Measurements from ENCODE around the gene SERPINA4. TPM values are rescaled to one million over a fixed set of nuclear protein-coding genes. Genes with fewer than 3 reads are reported as not detected.

SERPINA4 gene
- total RNA-seq, 1 donor from 2014 or later: not detected

DNA sequence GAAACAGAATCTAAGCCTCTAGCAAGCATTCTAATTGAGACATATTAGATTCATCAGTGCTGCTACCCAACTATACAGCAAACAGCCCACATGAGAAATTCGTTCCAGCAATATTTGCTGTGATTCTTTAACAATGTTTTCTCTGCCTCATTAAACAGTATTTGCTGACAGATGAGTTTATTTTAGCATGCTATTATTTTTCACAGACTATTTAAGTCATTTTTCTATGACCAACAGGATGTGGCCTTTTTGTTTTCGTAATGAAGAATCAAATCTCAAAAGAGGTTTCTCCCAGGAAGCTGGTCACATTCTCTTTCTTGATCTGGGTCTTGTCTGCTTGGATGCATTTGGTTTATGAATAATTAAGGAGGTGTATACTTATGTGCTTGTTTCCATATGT is 28.8 kb upstream of the SERPINA4 start:
- Histone ChIP-seq H4K20me1 (ENCODE audit: insufficient read depth, low read length) (no peaks in the 10 kb centered on the region), H3K27ac (ENCODE audit: low read depth, low read length) (no peak overlapping the region), H3K4me1 (ENCODE audit: insufficient read depth, low read length) (no peaks in the 10 kb centered on the region), H3K36me3 (ENCODE audit: insufficient read depth, low read length) (no peaks in the 10 kb centered on the region), H3K4me2 (ENCODE audit: low read length) (peak overlapping the region; percentile 33), H2AFZ (ENCODE audit: low read depth, low read length) (no peak overlapping the region), H3K9me3 (ENCODE audit: insufficient read depth, low read depth, low read length) (no peaks in the 10 kb centered on the region), H3K4me3 (ENCODE audit: insufficient read depth, low read depth, low read length) (no peak overlapping the region), H3K9ac (ENCODE audit: low read length) (no peak overlapping the region), H3K79me2 (ENCODE audit: insufficient read depth, low read length) (no peaks in the 10 kb centered on the region), H3K27me3 (ENCODE audit: insufficient read depth, low read length) (no peaks in the 10 kb centered on the region)
- no peak overlapping the region for H3K4me3 Mint-ChIP-seq (ENCODE audit: unreplicated experiment)
- peaks cover 7% of the 10 kb centered on the region for H3K27me3 Mint-ChIP-seq (ENCODE audit: low read depth, unreplicated experiment)
- no peak for FAIRE-seq
- H3K9me3 Mint-ChIP-seq (ENCODE audit: unreplicated experiment): peaks cover 2% of the 10 kb centered on the region
- no peaks in the 10 kb centered on the region for H3K4me1 Mint-ChIP-seq (ENCODE audit: low read depth, unreplicated experiment)
- DNase-seq (ENCODE audit: low read depth): peak; percentile 37
- TF ChIP-seq, protein P1, sequence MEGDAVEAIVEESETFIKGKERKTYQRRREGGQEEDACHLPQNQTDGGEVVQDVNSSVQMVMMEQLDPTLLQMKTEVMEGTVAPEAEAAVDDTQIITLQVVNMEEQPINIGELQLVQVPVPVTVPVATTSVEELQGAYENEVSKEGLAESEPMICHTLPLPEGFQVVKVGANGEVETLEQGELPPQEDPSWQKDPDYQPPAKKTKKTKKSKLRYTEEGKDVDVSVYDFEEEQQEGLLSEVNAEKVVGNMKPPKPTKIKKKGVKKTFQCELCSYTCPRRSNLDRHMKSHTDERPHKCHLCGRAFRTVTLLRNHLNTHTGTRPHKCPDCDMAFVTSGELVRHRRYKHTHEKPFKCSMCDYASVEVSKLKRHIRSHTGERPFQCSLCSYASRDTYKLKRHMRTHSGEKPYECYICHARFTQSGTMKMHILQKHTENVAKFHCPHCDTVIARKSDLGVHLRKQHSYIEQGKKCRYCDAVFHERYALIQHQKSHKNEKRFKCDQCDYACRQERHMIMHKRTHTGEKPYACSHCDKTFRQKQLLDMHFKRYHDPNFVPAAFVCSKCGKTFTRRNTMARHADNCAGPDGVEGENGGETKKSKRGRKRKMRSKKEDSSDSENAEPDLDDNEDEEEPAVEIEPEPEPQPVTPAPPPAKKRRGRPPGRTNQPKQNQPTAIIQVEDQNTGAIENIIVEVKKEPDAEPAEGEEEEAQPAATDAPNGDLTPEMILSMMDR (IDR thresholded peaks at IDR 0.05; ENCODE audit: insufficient read depth, low read depth, low read length): no peak
- TF ChIP-seq EZH2 (IDR thresholded peaks at IDR 0.05; ENCODE audit: insufficient read depth, low read length): no peak
- no peaks in the 10 kb centered on the region for H3K36me3 Mint-ChIP-seq (ENCODE audit: low read depth, unreplicated experiment)
- H3K27ac Mint-ChIP-seq (ENCODE audit: unreplicated experiment): no peak overlapping the region

GRCh38 chr14:94535506-94535905 is 25.7 kb upstream of the SERPINA4 start:
- Histone ChIP-seq H3K27ac (ENCODE audit: low read depth, low read length) (no peak overlapping the region), H3K9me3 (ENCODE audit: insufficient read depth, low read depth, low read length) (no peaks in the 10 kb centered on the region), H3K4me3 (ENCODE audit: insufficient read depth, low read depth, low read length) (no peak overlapping the region), H3K27me3 (ENCODE audit: insufficient read depth, low read length) (no peaks in the 10 kb centered on the region), H2AFZ (ENCODE audit: low read depth, low read length) (no peak overlapping the region), H3K9ac (ENCODE audit: low read length) (no peak overlapping the region), H3K4me1 (ENCODE audit: insufficient read depth, low read length) (peaks cover 6% of the 10 kb centered on the region), H3K36me3 (ENCODE audit: insufficient read depth, low read length) (no peaks in the 10 kb centered on the region), H3K79me2 (ENCODE audit: insufficient read depth, low read length) (no peaks in the 10 kb centered on the region), H3K4me2 (ENCODE audit: low read length) (no peak overlapping the region), H4K20me1 (ENCODE audit: insufficient read depth, low read length) (no peaks in the 10 kb centered on the region)
- DNase-seq (ENCODE audit: low read depth): no peak
- peaks cover 2% of the 10 kb centered on the region for H3K9me3 Mint-ChIP-seq (ENCODE audit: unreplicated experiment)
- no peak for FAIRE-seq
- no peak overlapping the region for H3K4me3 Mint-ChIP-seq (ENCODE audit: unreplicated experiment)
- peaks cover 7% of the 10 kb centered on the region for H3K4me1 Mint-ChIP-seq (ENCODE audit: low read depth, unreplicated experiment)
- H3K27me3 Mint-ChIP-seq (ENCODE audit: low read depth, unreplicated experiment): peaks cover 16% of the 10 kb centered on the region
- H3K27ac Mint-ChIP-seq (ENCODE audit: unreplicated experiment): no peak overlapping the region
- TF ChIP-seq, protein P1 (IDR thresholded peaks at IDR 0.05; ENCODE audit: insufficient read depth, low read depth, low read length): no peak
- no peak for TF ChIP-seq EZH2 (IDR thresholded peaks at IDR 0.05; ENCODE audit: insufficient read depth, low read length)
- H3K36me3 Mint-ChIP-seq (ENCODE audit: low read depth, unreplicated experiment): no peaks in the 10 kb centered on the region

GRCh38 chr14:94536836-94537235 is 24.4 kb upstream of the SERPINA4 start:
- Histone ChIP-seq H3K9me3 (ENCODE audit: insufficient read depth, low read depth, low read length) (no peaks in the 10 kb centered on the region), H3K4me3 (ENCODE audit: insufficient read depth, low read depth, low read length) (no peak overlapping the region), H2AFZ (ENCODE audit: low read depth, low read length) (no peak overlapping the region), H3K79me2 (ENCODE audit: insufficient read depth, low read length) (no peaks in the 10 kb centered on the region), H3K4me1 (ENCODE audit: insufficient read depth, low read length) (peaks cover 8% of the 10 kb centered on the region), H4K20me1 (ENCODE audit: insufficient read depth, low read length) (no peaks in the 10 kb centered on the region), H3K4me2 (ENCODE audit: low read length) (no peak overlapping the region), H3K9ac (ENCODE audit: low read length) (no peak overlapping the region), H3K27ac (ENCODE audit: low read depth, low read length) (no peak overlapping the region), H3K36me3 (ENCODE audit: insufficient read depth, low read length) (no peaks in the 10 kb centered on the region), H3K27me3 (ENCODE audit: insufficient read depth, low read length) (no peaks in the 10 kb centered on the region)
- H3K4me3 Mint-ChIP-seq (ENCODE audit: unreplicated experiment): no peak overlapping the region
- H3K4me1 Mint-ChIP-seq (ENCODE audit: low read depth, unreplicated experiment): peaks cover 10% of the 10 kb centered on the region
- H3K27me3 Mint-ChIP-seq (ENCODE audit: low read depth, unreplicated experiment): peaks cover 15% of the 10 kb centered on the region
- no peak for FAIRE-seq
- TF ChIP-seq EZH2 (IDR thresholded peaks at IDR 0.05; ENCODE audit: insufficient read depth, low read length): no peak
- TF ChIP-seq, protein P1 (IDR thresholded peaks at IDR 0.05; ENCODE audit: insufficient read depth, low read depth, low read length): no peak
- no peaks in the 10 kb centered on the region for H3K9me3 Mint-ChIP-seq (ENCODE audit: unreplicated experiment)
- H3K27ac Mint-ChIP-seq (ENCODE audit: unreplicated experiment): no peak overlapping the region
- H3K36me3 Mint-ChIP-seq (ENCODE audit: low read depth, unreplicated experiment): no peaks in the 10 kb centered on the region
- no peak for DNase-seq (ENCODE audit: low read depth)

All from astrocyte (in vitro differentiated cells and primary cell).